Tibial nerve (tissue), 4 donors: Measurements from ENCODE around the gene ZCCHC7.

ENCODE experiments used
- EP300 ChIP-seq, 2 donors: sonication (generic); formaldehyde crosslinking; IDR thresholded peaks; one replicate each; pipeline ENCODE4 v1.6.1; 2017; ENCODE audit warnings: antibody characterized with exemption in 2 of 2, mild to moderate bottlenecking in 1 of 2
- POLR2A ChIP-seq, 2 donors: fragments of 450-650 bp; IDR thresholded peaks; one replicate each; pipeline ENCODE4 v1.6.1; 2017; ENCODE audit warnings: antibody characterized with exemption in 2 of 2, mild to moderate bottlenecking in 2 of 2, moderate library complexity in 2 of 2
- TF ChIP-seq, protein P1 (sequence below), 5 experiments: fragments of 200-600 bp in 3 of 5; fragments of 450-650 bp in 2 of 5; sonication (generic) in 3 of 5; IDR thresholded peaks; one replicate each; pipeline ENCODE4 v1.5.1; 2016 to 2019; ENCODE audit warnings: antibody characterized with exemption in 5 of 5, mild to moderate bottlenecking in 3 of 5, moderate library complexity in 2 of 5

DNA sequence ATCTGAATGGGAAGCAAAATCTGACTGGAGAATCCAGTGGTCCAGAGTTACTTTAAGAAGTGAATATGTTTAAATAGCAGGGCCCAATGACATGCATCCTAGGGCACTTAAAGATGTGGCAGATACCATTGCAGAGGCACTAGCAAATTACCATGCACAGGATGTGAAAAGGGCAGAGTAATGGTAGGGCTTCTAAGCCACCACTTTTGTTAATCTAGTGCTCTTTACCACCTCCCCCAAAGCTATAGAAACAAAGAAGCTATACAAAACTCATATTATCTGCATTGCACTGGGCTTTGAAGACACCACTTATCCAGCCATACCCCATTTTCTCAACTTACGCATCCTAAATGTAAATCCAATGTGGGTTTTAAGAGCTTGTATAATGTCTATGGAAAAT is 81.2 kb downstream of the ZCCHC7 start:
- TF ChIP-seq, protein P1, sequence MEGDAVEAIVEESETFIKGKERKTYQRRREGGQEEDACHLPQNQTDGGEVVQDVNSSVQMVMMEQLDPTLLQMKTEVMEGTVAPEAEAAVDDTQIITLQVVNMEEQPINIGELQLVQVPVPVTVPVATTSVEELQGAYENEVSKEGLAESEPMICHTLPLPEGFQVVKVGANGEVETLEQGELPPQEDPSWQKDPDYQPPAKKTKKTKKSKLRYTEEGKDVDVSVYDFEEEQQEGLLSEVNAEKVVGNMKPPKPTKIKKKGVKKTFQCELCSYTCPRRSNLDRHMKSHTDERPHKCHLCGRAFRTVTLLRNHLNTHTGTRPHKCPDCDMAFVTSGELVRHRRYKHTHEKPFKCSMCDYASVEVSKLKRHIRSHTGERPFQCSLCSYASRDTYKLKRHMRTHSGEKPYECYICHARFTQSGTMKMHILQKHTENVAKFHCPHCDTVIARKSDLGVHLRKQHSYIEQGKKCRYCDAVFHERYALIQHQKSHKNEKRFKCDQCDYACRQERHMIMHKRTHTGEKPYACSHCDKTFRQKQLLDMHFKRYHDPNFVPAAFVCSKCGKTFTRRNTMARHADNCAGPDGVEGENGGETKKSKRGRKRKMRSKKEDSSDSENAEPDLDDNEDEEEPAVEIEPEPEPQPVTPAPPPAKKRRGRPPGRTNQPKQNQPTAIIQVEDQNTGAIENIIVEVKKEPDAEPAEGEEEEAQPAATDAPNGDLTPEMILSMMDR (IDR thresholded peaks at IDR 0.05): no peak
- TF ChIP-seq POLR2A (IDR thresholded peaks at IDR 0.05) (no peak), EP300 (IDR thresholded peaks at IDR 0.05) (no peak)
